HEK293T (cell line): ENCODE data around the gene GPR37.

Source experiments
- BHLHE40 ChIP-seq: fragments of 450-650 bp; IDR thresholded peaks from 2 replicates; pipeline ENCODE4 v1.6.1; 2016; ENCODE audit warnings: mild to moderate bottlenecking, moderate library complexity, borderline replicate concordance
- FOXM1 ChIP-seq: fragments of 450-650 bp; IDR thresholded peaks from 2 replicates; pipeline ENCODE4 v1.6.1; 2017; ENCODE audit warnings: mild to moderate bottlenecking, borderline replicate concordance
- NFRKB ChIP-seq: fragments of 450-650 bp; IDR thresholded peaks from 2 replicates; pipeline ENCODE4 v1.6.1; 2016; ENCODE audit warnings: mild to moderate bottlenecking, moderate library complexity
- PKNOX1 ChIP-seq: fragments of 450-650 bp; IDR thresholded peaks from 2 replicates; pipeline ENCODE4 v1.6.1; 2016
- SP1 ChIP-seq: fragments of 450-650 bp; IDR thresholded peaks from 2 replicates; pipeline ENCODE4 v1.6.1; 2017
- SUZ12 ChIP-seq: fragments of 450-650 bp; IDR thresholded peaks from 2 replicates; pipeline ENCODE4 v1.6.1; 2016; ENCODE audit warnings: mild to moderate bottlenecking

DNA sequence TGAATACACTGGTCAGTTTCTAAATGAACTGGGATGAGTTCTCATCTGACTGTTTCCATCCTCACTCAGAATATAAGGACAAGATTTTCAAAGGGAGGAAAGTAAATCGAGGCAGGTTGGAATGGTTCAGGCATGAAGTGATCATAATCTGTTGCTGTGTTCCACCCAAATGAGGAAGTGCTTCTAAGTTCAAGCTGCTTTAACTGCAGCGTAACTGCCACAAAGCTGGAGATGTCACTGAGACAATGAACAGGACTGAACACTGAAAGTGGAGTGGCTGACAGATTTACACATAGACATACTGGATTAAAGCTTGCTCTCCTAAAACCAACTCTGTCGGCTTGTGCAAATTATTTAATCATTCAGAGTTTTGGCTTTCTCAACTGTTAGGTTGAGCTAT lies 66.6 kb downstream of the GPR37 start:
- TF ChIP-seq SP1 (no peak), FOXM1 (no peak), NFRKB (no peak), SUZ12 (no peak), BHLHE40 (no peak), PKNOX1 (peak; percentile 11; the same call in 1 of the 2 replicates)
